Stimulated activated CD8-positive, alpha-beta memory T cell treated with anti-CD3 and anti-CD28 coated beads, Interleukin-4, amount 100 ng/mL, for 1 hour (primary cell): ENCODE results near the gene TRIP12.
"Not testable (repeated sequence)": the region's sequence is repeated elsewhere in the genome, so short reads cannot be mapped to it uniquely, and the experiment has no call there.

Source experiments
- DNase-seq, 2 donors: peaks; one replicate each; pipeline ENCODE4 v3.0.0-alpha.2; 2020; ENCODE audit warnings: low read depth in 2 of 2, low spot score in 1 of 2

Gene TRIP12

GRCh38 chr2:229779650-229780049 is 142.2 kb downstream of the TRIP12 start:
- DNase-seq: no peak

GRCh38 chr2:229777716-229778115 is 144.1 kb downstream of the TRIP12 start:
- DNase-seq: no peak

- DNase-seq: no peak
Measured at GRCh38 chr2:229775614-229776313, 146.0 kb downstream of the TRIP12 start.

GRCh38 chr2:229774237-229774636 is 147.6 kb downstream of the TRIP12 start:
- no peak for DNase-seq

GRCh38 chr2:229768235-229768634 is 153.6 kb downstream of the TRIP12 start:
- no peak for DNase-seq

GRCh38 chr2:229765721-229766120 is 156.1 kb downstream of the TRIP12 start:
- DNase-seq: no peak

GRCh38 chr2:229761663-229762062 is 160.1 kb downstream of the TRIP12 start:
- DNase-seq: no peak

GRCh38 chr2:229757462-229757861 is 164.3 kb downstream of the TRIP12 start:
- DNase-seq: not testable (repeated sequence)

GRCh38 chr2:229752970-229753729 is 168.7 kb downstream of the TRIP12 start:
- DNase-seq: no peak

GRCh38 chr2:229749779-229750178 is 172.0 kb downstream of the TRIP12 start:
- DNase-seq: no peak

- DNase-seq: no peak
Measured at GRCh38 chr2:229748950-229749349, 172.9 kb downstream of the TRIP12 start.

GRCh38 chr2:229742691-229743090 is 179.1 kb downstream of the TRIP12 start:
- not testable (repeated sequence) for DNase-seq

GRCh38 chr2:229740279-229740678 is 181.5 kb downstream of the TRIP12 start:
- DNase-seq: no peak

- no peak for DNase-seq
Measured at GRCh38 chr2:229738024-229738625, 183.7 kb downstream of the TRIP12 start.

GRCh38 chr2:229734410-229734809 is 187.4 kb downstream of the TRIP12 start:
- no peak for DNase-seq

- no peak for DNase-seq
Measured at GRCh38 chr2:229733611-229734245, 188.1 kb downstream of the TRIP12 start.

GRCh38 chr2:229732897-229733296 is 188.9 kb downstream of the TRIP12 start:
- no peak for DNase-seq

- DNase-seq: no peak
Measured at GRCh38 chr2:229731916-229732315, 189.9 kb downstream of the TRIP12 start.

- no peak for DNase-seq
Measured at GRCh38 chr2:229731363-229731762, 190.4 kb downstream of the TRIP12 start.

GRCh38 chr2:229728370-229728769 is 193.4 kb downstream of the TRIP12 start:
- no peak for DNase-seq

GRCh38 chr2:229726643-229727042 is 195.2 kb downstream of the TRIP12 start:
- DNase-seq: no peak
